Measurements from ENCODE around the gene MAL. TPM values are rescaled to one million over a fixed set of nuclear protein-coding genes. Genes with fewer than 3 reads are reported as not detected.

Gene MAL
- total RNA-seq, 1 donor from 2014 or later, result 63.8 TPM

- no peak for TF ChIP-seq CTCF (conservative IDR thresholded peaks at IDR 0.05; ENCODE audit: low read depth, low read length)
- H3K4me3 ChIP-seq (ENCODE audit: low read depth, low read length), result no peak overlapping the region
- no peak for DNase-seq (ENCODE audit: low read depth)
These were observed 10.1 kb upstream of the MAL start for GRCh38 chr2:95015261-95015912.

- TF ChIP-seq CTCF (conservative IDR thresholded peaks at IDR 0.05; ENCODE audit: low read depth, low read length), result no peak
- no peak overlapping the region for H3K4me3 ChIP-seq (ENCODE audit: low read depth, low read length)
- no peak for DNase-seq (ENCODE audit: low read depth)
These were observed 8.9 kb upstream of the MAL start for GRCh38 chr2:95016616-95017015.

- no peak for TF ChIP-seq CTCF (conservative IDR thresholded peaks at IDR 0.05; ENCODE audit: low read depth, low read length)
- DNase-seq (ENCODE audit: low read depth), result no peak
These were observed 8.4 kb upstream of the MAL start for GRCh38 chr2:95017071-95017501.

GRCh38 chr2:95017836-95018235 lies 7.7 kb upstream of the MAL start:
- TF ChIP-seq CTCF (conservative IDR thresholded peaks at IDR 0.05; ENCODE audit: low read depth, low read length), result no peak
- no peak for DNase-seq (ENCODE audit: low read depth)
- H3K4me3 ChIP-seq (ENCODE audit: low read depth, low read length), result no peak overlapping the region

More at GRCh38 chr2:95017071-95017501, 8.4 kb upstream of the MAL start:
- H3K4me3 ChIP-seq (ENCODE audit: low read depth, low read length), result no peak overlapping the region

- no peak for DNase-seq (ENCODE audit: low read depth)
- H3K4me3 ChIP-seq (ENCODE audit: low read depth, low read length), result no peak overlapping the region
- no peak for TF ChIP-seq CTCF (conservative IDR thresholded peaks at IDR 0.05; ENCODE audit: low read depth, low read length)
These were observed 7.2 kb upstream of the MAL start for GRCh38 chr2:95018301-95018700.

- DNase-seq (ENCODE audit: low read depth), result no peak
- TF ChIP-seq CTCF (conservative IDR thresholded peaks at IDR 0.05; ENCODE audit: low read depth, low read length), result no peak
- no peak overlapping the region for H3K4me3 ChIP-seq (ENCODE audit: low read depth, low read length)
These were observed 6.5 kb upstream of the MAL start for GRCh38 chr2:95018861-95019550.

GRCh38 chr2:95019572-95019971 lies 5.9 kb upstream of the MAL start:
- DNase-seq (ENCODE audit: low read depth), result no peak
- no peak overlapping the region for H3K4me3 ChIP-seq (ENCODE audit: low read depth, low read length)
- TF ChIP-seq CTCF (conservative IDR thresholded peaks at IDR 0.05; ENCODE audit: low read depth, low read length), result no peak
